Heart right ventricle (tissue), 16 donors: ENCODE measurements around the gene SAG. TPM values are rescaled to one million over a fixed set of nuclear protein-coding genes. Genes with fewer than 3 reads are reported as not detected.

Experiments used
- ATAC-seq, 8 donors: fragments of 200-7000 bp; cut with Tn5 transposase; one replicate each; pipeline ENCODE4 v1.9.1; 2020; ENCODE audit warnings: mild to moderate bottlenecking in 8 of 8, moderate library complexity in 8 of 8, moderate number of reproducible peaks in 1 of 8
- DNase-seq, 2 donors: peaks; one replicate each; pipeline ENCODE4 v3.0.0-alpha.2; 2020
- H3K27ac ChIP-seq, 10 donors: fragments of 200-600 bp; sonication (generic) in 2 of 10; one replicate each; pipeline versions ENCODE4 v1.5.0 to v1.8.0; 2020 to 2022; ENCODE audit warnings: mild to moderate bottlenecking in 3 of 10
- H3K27me3 ChIP-seq, 7 donors: fragments of 200-600 bp; one replicate each; pipeline ENCODE4 v1.8.0; 2021 to 2022; ENCODE audit warnings: mild to moderate bottlenecking in 2 of 7
- H3K36me3 ChIP-seq, 9 donors: fragments of 200-600 bp; sonication (generic) in 1 of 9; one replicate each; pipeline versions ENCODE4 v1.5.0 to v1.8.0; 2020 to 2022; ENCODE audit warnings: mild to moderate bottlenecking in 2 of 9
- H3K4me1 ChIP-seq, 9 donors: fragments of 200-600 bp; sonication (generic) in 1 of 9; one replicate each; pipeline versions ENCODE4 v1.5.0 to v1.8.0; 2020 to 2022; ENCODE audit warnings: mild to moderate bottlenecking in 4 of 9
- H3K4me3 ChIP-seq, 10 donors: fragments of 200-600 bp; sonication (generic) in 2 of 10; one replicate each; pipeline versions ENCODE4 v1.5.0 to v1.8.0; 2020 to 2022; ENCODE audit warnings: mild to moderate bottlenecking in 7 of 10, moderate library complexity in 2 of 10
- H3K9me3 ChIP-seq, 11 donors: fragments of 200-600 bp in 10 of 11; sonication (generic) in 2 of 11; one replicate each; pipeline versions ENCODE4 v1.5.0 to v1.8.0; 2013 to 2022; ENCODE audit warnings: mild to moderate bottlenecking in 2 of 11, control low read depth in 1 of 11, moderate library complexity in 1 of 11
- WGBS, 2 donors: extraction: QIAGEN DNeasy Blood & Tissue Kit; methylation state at CpG; one replicate each; pipeline ENCODE4 v1.1.7; 2013; ENCODE audit warnings: inconsistent platforms in 1 of 2; 5-methylcytosine and 5-hydroxymethylcytosine counted together
- intact Hi-C, 10 donors: fragments of 100-400 bp; cut with DNase I; formaldehyde crosslinking; loops; one replicate each; pipeline versions ENCODE4 v1.11.1 to v1.14.2; 2022
- polyA plus RNA-seq, 2 donors: library from polyadenylated mRNA; stranded (reverse); fragments of 200-250 nt; gene quantifications; one replicate each; pipeline ENCODE4 v1.2.3, GENCODE V29; 2013
- total RNA-seq, 10 donors: library from RNA; stranded (reverse); fragmentation: NEBNext Ultra II Directional in 3 of 10; extraction: Animal tissue kit (Norgen Biotek cat#: 25700) in 3 of 10; gene quantifications; one replicate each; pipeline versions ENCODE4 v1.2.1 to v1.2.4, GENCODE V29; 2021 to 2023
- TF ChIP-seq, protein P1 (sequence below), 9 donors: fragments of 200-600 bp; sonication (generic) in 2 of 9; IDR thresholded peaks; one replicate each; pipeline versions ENCODE4 v1.5.0 to v1.8.0; 2021 to 2022; ENCODE audit warnings: antibody characterized with exemption in 9 of 9, mild to moderate bottlenecking in 5 of 9, moderate library complexity in 1 of 9
- donor health status: Arrhythmogenic right ventricular cardiomyopathy.
- donor health status: ischemic (EF 13 %, LVEDD 7.1; RV severe dilation, severe dysfunction).
- donor health status: healthy with polysubstance abuse.
- donor health status: DM: no; HTN: yes; CAD: no.
- donor health status: DM: no; HTN: no; CAD: no.
- donor health status: ischemic (EF 25% LVEDD 6.9; RV normal size, moderate dysfunction).
- donor health status: ischemic (EF 25% LVEDD 5.7; RV mildly dilated, moderate dysfunction).
- donor health status: healthy.
- donor health status: DM: yes; HTN: yes; CAD: no.
- donor health status: Ischemic cardiomyopathy.
- donor health status: ischemic (EF 35%, LVEDD 5.7; RV mildly dilated, moderate dysfunction).
- donor health status: nonischemic (EF 11% LVEDD 7.7; RV severe dilation, severe dysfunction).
- donor health status: DM: yes; HTN: yes; CAD: no.
- donor health status: PGD.
- donor health status: ischemic (EF 29% LVEDD 5.4; RV normal size, mild dysfunction).
- donor health status: nonischemic (EF 23%, LVEDD 6.1; RV moderate dilation, normal function).

The SAG gene
- total and polyA plus RNA-seq, 12 donors: not detected

DNA sequence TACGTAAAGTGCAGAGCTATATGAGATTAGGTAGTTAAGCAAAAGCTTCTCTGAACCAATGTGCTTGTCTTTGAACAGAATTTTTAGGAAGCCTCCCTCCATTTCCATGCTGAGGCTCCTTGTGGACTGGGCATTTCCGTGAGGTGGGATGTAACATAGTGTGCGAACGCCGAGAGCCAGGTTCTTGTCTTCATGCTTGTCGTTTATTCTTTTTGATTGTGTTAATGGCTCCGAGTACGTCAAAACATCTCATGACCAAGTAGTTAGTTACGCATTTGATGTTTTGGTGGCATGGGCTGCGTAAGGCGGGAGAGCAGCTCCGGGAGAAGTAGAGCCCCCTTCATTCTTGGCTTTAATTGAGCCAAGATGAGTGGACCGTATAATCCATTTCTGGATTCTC is 79.6 kb downstream of the SAG start:
- peak overlapping the region in 4 of 10 donors; percentile 3 to 25 (median 16) for H3K4me3 ChIP-seq
- ATAC-seq: peak in 4 of 8 donors; percentile 1 to 10 (median 8)
- TF ChIP-seq, protein P1, sequence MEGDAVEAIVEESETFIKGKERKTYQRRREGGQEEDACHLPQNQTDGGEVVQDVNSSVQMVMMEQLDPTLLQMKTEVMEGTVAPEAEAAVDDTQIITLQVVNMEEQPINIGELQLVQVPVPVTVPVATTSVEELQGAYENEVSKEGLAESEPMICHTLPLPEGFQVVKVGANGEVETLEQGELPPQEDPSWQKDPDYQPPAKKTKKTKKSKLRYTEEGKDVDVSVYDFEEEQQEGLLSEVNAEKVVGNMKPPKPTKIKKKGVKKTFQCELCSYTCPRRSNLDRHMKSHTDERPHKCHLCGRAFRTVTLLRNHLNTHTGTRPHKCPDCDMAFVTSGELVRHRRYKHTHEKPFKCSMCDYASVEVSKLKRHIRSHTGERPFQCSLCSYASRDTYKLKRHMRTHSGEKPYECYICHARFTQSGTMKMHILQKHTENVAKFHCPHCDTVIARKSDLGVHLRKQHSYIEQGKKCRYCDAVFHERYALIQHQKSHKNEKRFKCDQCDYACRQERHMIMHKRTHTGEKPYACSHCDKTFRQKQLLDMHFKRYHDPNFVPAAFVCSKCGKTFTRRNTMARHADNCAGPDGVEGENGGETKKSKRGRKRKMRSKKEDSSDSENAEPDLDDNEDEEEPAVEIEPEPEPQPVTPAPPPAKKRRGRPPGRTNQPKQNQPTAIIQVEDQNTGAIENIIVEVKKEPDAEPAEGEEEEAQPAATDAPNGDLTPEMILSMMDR (IDR thresholded peaks at IDR 0.05): no peak
- peak overlapping the region; percentile 11 to 92 (median 84) for H3K27ac ChIP-seq
- no peaks in the 10 kb centered on the region for H3K9me3 ChIP-seq
- intact Hi-C loops: loop anchor here in 1 of 10 donors (5.0 kb wide), 1 partner anchor 55 kb away; no protein-coding TSS in a partner anchor
- H3K4me1 ChIP-seq: peaks cover 17 to 61% (median 49%) of the 10 kb centered on the region in 9 donors
- H3K27me3 ChIP-seq: no peaks in the 10 kb centered on the region
- 63 to 72% methylated on average over 13 of the region's 13 CpGs for WGBS, 2 donors
- peaks cover 0 to 41% (median 11%) of the 10 kb centered on the region in 9 donors for H3K36me3 ChIP-seq
- DNase-seq: no peak

DNA sequence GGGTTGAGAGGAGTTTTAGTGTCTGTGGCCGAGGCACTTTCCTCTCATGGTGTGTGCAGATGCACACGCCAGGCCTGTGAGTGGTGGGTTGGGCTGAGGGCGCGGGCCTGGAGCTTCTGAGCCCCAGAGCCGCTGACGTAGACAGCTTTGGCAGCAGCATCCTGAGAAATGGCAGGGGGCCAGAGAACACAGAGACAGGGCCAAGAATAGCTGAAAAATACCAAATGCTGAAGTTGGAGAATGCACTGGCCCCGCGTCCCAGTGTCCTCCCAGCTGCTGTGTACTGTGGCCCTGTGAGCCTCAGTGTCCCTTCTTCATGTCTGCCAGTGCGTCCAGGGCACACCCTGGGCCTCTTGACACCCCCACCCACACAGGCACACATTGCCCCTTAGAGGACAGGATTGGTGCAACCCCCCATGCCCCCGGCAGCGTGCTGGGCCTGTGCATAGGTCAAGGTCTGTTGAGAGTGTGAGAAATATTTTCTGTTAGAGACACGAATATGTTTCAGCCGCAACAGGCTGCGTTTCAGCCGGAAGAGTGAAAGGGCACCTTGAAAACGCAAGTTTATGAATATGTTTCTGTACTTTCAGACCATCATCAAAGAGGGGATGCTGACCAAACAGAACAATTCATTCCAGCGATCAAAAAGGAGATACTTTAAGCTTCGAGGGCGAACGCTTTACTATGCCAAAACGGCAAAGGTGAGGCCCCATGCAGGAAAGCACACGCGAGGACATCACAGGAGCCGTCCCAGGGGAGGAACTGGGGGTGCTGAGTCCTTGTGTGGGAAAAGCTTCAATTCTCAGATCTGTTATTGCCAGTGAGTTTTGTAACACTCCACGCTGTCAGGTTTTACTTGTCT is 80.3 kb downstream of the SAG start:
- peak overlapping the region in 7 of 10 donors; percentile 2 to 25 (median 16) for H3K4me3 ChIP-seq
- peak; percentile 90 to 95 for DNase-seq

DNA sequence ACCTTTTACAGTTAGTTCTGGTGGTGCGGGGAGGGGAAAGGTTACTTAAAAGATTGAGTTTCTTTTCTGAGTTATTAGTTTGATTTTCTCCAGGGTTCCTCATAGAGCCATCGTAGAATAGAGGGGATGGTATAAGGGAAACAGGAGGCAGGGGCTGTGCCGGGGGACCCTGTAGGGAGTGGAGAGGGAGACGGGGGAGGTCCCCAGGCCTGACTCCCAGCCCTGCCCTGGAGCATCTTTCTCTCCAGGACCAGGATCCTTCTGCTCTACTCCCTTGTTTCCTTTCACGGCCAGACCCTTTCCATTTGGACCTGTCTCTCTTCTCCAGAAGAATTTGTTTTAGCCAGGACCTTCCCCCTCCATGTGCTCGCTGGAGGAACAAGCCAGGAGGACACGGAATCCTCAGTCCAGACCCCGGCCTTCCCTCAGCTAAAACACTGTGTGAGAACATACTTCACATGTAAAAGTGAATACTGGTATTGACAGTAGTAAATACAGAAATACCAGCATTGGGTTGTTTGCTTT is 82.0 kb downstream of the SAG start:
- H3K4me1 ChIP-seq: peaks cover 17 to 48% (median 41%) of the 10 kb centered on the region in 9 donors
- intact Hi-C loops: loop anchor here in 1 of 10 donors (5.0 kb wide), 1 partner anchor 53 kb away; no protein-coding TSS in a partner anchor
- TF ChIP-seq, protein P1 (IDR thresholded peaks at IDR 0.05): no peak
- H3K4me3 ChIP-seq: no peak overlapping the region
- DNase-seq: no peak
- no peaks in the 10 kb centered on the region for H3K27me3 ChIP-seq
- H3K27ac ChIP-seq: peak overlapping the region in 3 of 10 donors; percentile 73 to 92 (median 91)
- 95 to 96% methylated on average over 8 of the region's 8 CpGs for WGBS, 2 donors
- peaks cover 0 to 49% (median 11%) of the 10 kb centered on the region in 9 donors for H3K36me3 ChIP-seq
- H3K9me3 ChIP-seq: no peaks in the 10 kb centered on the region
- ATAC-seq: no peak

More for the DNA sequence above, 80.3 kb downstream of the SAG start:
- intact Hi-C loops: loop anchor here in 1 of 10 donors (5.0 kb wide), 1 partner anchor 54 kb away; no protein-coding TSS in a partner anchor
- peak; percentile 94 to 97 (median 96) for ATAC-seq
- 11 to 14% methylated on average over 25 of the region's 25 CpGs for WGBS, 2 donors
- H3K27ac ChIP-seq: peak overlapping the region; percentile 73 to 92 (median 84)
- TF ChIP-seq, protein P1 (IDR thresholded peaks at IDR 0.05): no peak
- peaks cover 0 to 43% (median 11%) of the 10 kb centered on the region in 9 donors for H3K36me3 ChIP-seq
- no peaks in the 10 kb centered on the region for H3K27me3 ChIP-seq
- H3K9me3 ChIP-seq: no peaks in the 10 kb centered on the region
- H3K4me1 ChIP-seq: peaks cover 17 to 61% (median 49%) of the 10 kb centered on the region in 9 donors

DNA sequence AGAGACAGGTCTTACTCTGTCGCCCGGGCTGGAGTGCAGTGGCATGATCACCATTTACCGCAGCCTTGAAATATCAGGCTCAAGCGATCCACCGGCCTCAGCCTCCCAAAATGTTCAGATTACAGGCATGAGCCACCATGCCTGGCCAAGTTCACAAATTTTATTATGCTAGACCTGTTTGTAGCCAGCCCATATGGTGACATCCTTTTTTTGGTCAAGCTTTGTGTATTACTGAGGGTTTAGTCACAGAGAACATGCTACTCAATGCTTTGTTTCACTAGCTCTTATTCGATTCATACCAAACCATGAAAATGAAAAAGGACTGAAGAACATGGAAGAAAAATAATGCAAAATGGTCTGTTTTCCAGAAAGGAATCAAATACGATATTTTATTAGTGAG is 88.1 kb downstream of the SAG start:
- 92 to 98% methylated on average over 7 of the region's 7 CpGs for WGBS, 2 donors
- TF ChIP-seq, protein P1 (IDR thresholded peaks at IDR 0.05): no peak
- intact Hi-C loops: no loop called here

More for the DNA sequence above, 88.1 kb downstream of the SAG start:
- Histone ChIP-seq H3K4me3 (no peak overlapping the region), H3K9me3 (no peaks in the 10 kb centered on the region), H3K36me3 (peaks cover 0 to 40% (median 7%) of the 10 kb centered on the region in 9 donors), H3K27ac (no peak overlapping the region), H3K4me1 (peaks cover 0 to 14% (median 0%) of the 10 kb centered on the region in 9 donors), H3K27me3 (no peaks in the 10 kb centered on the region)
- no peak for ATAC-seq
- DNase-seq: no peak
